MM.1S (cell line): ENCODE results near the gene DCXR.

Experiments used
- CTCF ChIP-seq: fragments of 300-600 bp; sonication (generic); IDR thresholded peaks from 2 replicates; pipeline ENCODE4 v1.5.1; 2016; ENCODE audit warnings: antibody characterized with exemption, low read length, mixed read lengths
- EZH2 ChIP-seq: fragments of 300-600 bp; sonication (generic); optimal IDR thresholded peaks from 2 replicates; pipeline ENCODE3; 2017; ENCODE audit warnings: low read depth, mild to moderate bottlenecking, antibody characterized with exemption, low read length, mixed read lengths
- EZH2phosphoT487 ChIP-seq: fragments of 300-600 bp; sonication (generic); IDR thresholded peaks from 2 replicates; pipeline ENCODE4 v1.6.1; 2018; ENCODE audit warnings: antibody characterized with exemption, low read length

- TF ChIP-seq EZH2 (no peak), CTCF (no peak), EZH2phosphoT487 (no peak)
These were observed 7.5 kb downstream of the DCXR start for GRCh38 chr17:82029990-82030469.
